NOMO-1 treated with DMSO at 0.1 percent for 48 hours (cell line): ENCODE measurements around the gene PRRX1.

Source experiments
- DNase-seq: peaks from one replicate; lab custom pipeline; 2025; ENCODE audit not compliant: unreplicated experiment; lab: John Stamatoyannopoulos, UW

The PRRX1 gene

DNA sequence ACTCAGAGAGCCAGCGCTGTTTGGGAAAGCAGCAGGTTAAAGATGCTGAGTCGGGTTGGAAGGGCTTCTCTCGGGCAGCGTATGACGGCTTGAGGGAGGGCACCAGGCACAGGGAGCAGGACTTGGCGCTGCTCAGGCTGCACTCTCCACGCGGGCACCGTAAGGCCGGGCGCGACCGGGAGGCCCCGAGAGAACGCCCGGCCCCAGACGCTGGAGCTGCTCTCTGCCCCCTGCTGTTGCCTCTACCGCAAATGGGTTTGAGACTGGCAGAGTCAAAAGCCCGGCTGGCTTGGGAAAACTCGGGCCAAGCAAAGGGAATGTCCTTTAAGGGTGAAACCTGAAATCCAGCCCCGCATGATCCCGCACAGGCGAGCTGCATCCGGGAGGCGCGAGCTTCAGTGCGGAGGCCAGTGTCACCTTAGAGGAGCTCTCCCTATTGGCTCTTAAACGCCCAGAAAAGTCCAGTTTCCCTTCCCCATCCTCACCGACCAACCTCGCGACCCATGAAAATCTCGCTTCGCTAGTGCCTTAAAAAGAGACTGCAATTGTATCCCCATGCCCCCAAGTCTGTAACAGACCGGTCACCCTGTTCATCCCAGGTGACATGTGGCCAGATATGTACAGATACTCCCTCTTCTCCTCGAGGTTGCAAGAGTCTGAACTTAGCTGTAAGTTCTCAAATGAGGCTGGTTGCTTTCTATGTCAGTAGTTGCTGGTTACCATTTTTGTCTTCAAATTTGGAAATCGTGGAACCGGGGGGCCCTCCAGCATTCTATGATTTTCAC lies 1.1 kb downstream of the PRRX1 start:
- no peak for DNase-seq

DNA sequence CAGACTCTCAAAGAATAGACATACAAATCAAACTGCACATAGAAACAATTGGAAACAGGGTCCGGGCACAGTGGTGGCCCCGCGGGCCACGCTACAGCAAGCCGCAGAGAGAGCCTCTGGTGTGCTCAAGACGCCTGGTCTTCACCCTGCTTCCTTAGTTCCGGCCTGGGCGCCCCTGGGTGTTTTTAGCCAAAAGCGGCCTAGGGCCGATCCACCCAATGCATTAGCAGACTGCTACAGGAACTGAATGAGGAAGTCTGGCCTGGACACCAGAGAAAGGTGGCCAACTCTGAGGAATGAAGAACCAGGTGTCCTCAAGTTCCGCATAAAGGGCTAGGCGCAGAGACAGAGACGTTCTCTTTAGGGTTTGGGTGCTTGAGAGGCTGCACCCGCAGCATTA lies 1.7 kb downstream of the PRRX1 start:
- no peak for DNase-seq

DNA sequence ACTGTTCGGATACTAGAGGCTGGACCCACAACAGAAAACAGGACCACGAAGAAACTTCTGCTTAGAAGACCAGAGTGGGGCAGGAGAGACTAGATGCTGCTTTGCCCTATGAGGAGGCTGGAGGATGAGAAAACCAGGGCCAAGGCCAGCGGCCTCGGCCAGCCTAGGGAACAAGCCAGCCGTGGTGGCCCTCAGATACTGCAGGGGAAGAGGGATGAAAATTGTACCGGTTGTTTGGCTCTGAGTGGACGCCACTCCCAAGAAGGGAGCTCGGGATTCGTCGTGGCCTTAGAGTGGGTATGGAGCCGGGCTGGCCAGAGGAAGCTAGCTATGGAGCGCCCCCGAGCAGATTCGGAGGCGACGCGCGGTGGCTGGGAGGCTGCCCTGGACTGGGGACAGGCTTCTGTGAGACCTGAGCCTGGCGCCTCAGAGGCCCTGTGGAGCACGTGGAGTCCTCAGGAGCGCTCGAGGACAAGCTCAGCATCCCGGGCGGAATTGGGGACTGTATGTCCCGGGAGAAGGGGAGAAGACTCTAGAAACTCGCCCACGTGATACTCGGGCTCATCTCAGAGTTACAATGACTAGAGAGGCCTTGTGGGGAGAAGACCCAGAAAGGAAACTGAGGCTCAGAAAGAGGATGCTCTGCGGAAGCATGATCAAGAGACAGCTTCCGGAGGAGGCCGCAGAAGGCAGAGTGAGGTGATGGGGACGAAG lies 2.8 kb downstream of the PRRX1 start:
- DNase-seq: no peak

DNA sequence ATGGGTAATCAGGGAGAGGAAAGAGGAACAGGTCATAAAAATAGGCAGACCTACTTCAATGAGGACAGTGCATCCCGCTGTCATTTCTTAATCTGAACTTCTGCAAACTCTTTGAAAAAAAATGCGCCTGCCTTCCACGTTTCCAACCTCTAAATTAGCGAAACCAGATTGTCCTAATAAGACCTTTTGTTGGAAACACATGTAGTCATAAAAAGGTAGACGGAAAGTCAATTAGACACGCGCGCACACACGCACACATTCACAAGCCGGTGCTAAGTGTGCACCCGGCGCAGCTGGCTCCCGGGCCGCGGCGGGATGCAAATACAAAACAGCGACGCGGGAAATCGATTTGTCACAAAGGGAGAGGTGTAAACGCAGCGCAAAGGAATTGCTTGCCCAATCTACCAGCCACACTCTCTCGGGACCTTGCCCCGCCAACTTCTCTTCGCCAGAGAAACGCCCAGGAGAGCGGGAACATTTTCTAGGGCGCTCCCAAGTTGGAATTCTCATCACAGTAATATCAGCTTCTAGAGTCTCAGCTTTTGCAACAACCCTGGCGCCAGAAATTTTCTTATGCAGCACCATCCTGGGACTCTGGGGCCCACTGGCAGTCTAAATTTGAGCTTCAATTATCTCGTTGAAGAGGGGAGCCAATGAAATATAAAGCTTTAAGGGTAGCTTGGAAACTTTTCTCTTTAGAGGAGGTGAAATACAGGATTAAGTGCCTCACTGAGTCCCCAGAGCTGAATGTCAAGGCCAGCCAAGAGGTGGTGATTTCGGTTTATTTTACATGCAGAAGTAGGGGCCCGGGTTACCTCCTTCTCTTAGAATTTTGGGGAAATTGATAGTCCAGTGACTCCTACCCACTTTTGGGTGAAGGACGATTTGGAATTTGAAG lies 4.5 kb downstream of the PRRX1 start:
- peak; percentile 33 for DNase-seq

DNA sequence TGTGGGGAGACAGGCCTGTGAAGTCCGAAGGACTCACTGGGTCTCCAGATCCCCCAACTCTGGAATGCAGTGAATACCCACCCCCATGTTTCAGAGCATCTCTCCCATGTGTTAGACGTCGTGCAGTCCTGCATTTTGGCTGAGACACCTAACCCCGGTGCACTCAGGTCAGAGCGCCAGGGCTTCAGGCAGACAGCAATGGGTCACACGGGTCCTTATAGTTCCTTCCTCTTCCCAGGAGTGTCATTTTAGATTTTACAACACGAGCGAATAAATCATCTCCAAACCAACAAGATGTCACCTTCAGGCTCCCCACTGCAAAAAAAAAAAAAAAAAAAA lies 5.1 kb downstream of the PRRX1 start:
- no peak for DNase-seq

DNA sequence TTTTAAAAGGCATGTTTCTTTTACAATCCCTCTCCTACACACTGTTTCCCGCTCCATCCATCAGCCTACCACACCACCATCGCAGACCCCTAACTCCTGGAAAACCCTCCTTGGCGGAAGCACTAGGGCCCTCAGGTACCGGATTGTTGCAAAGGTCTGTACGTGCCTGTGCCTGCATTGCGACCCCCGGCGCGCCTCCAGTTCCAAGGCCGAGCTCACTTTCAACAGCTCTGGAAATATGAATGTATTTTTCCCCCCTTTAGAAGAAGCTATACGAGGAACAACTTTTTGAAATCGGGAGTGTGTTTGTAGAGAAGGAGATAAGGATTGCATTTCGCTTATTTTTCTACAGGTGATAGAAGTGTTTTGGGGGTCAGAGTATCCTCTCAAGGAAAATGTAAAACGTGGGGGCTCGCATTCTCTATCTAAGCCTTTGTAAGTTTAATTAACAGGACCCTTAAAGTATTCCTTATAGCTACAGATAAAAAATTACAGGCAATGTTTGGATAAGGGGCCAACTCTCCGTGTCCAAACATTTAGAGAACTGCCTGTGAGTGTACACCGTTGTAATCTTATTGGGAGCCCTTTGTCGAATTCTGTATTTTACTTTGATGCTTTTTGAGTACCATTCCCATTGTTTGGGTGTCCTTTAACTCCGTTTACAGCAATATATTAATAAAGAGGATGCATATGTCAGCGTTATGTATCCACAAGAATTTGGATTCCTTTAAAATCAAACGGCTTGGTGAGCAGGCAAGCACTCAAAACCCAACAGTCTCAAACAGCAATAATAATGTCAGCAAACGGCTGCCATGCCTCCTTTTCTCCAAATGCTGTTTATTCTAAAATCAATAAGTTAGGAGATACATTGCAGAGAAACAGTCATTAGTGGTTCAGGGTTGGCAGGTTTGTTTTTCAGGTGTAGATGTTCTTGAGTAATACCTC lies 5.9 kb downstream of the PRRX1 start:
- DNase-seq: no peak

DNA sequence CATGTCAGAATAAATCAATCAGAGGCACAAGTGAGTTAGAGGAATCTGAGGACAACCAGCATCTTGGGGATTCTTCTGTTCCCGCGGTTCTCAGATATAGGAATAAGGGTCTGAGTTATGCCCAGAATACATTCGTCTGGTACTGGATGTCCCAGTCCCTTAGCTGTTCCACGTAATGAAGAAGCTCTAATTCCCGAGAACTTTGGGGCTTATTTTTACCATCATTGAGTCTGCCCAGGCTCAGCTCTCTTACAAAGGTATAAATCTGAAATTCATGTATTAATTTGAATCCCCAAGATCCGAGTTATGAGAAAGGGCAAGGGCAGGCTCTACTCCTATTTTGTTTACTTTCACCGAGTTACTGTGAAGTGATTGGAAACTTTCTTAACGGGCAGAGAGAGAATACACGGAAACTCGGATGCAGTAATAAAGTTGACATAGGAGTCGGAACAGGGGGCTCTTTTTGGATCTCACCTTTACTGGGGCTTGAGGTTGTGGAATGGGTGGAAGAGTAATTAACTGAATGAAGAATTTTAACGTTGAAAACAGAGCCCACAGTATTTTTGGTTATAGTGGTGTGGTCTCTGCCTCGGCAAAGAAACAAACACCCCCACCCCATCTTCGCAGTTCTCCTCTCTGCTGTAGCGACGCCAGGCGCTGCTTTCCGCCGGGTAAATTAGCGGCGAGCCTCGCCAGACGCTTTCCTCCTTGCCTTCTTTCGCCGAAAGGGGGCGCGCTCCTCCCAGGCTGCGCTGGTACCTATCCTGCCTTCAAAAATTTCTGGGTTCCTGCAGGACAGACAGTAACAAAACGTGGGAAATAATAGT lies 7.1 kb downstream of the PRRX1 start:
- DNase-seq: no peak

DNA sequence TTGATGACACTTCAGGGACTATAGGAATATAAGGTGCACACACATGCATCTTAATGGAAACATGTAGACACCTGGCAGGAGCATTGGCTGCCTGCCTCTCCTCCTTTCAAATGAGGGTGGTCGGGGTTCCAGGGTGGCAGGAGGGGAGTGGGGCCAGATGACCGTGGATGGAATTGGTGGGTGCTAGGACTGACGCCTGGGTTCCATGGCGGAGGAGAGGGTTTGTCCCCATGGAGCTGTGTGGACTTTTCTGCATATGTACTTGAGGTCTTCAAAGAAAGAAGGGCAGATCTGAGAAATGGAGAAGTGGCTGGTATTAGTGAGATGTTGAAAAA lies 7.7 kb downstream of the PRRX1 start:
- DNase-seq: no peak

DNA sequence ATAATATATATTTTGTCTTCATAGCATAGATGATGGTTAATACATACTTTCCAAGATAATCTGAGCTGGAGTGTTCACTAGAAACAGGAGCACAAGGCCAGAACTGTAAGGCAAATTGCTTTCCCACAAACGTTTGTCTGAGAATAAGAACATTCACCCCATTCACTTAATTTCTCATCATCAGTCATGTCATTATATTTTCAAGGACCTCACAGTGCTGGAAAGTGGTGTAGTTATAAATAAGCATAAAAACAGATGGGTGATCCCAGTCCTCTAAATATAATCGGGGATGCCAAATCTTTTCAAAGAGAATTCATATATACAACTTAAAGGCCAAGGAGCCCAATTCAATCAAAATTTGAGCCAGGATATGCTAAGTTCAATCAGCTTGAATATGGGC lies 8.4 kb downstream of the PRRX1 start:
- DNase-seq: no peak

DNA sequence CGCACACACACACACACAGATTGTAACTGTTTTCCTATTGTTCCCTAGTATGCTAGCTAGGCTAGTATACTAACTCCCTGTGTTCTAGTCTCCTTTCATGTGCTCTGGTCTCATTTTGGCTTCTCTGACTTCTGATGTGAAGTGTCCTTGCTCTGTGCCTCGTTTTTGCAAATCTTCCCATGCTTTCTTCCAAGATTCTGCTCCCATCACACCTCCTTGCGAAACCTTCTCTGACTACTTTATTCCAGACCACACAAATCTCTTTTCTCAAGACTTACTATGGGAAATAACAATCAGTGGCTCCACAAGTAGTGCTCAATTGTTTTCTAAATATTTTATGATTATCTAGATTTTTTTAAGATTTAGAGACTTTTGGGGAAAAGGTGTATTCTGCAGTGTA lies 10.3 kb downstream of the PRRX1 start:
- DNase-seq: no peak

DNA sequence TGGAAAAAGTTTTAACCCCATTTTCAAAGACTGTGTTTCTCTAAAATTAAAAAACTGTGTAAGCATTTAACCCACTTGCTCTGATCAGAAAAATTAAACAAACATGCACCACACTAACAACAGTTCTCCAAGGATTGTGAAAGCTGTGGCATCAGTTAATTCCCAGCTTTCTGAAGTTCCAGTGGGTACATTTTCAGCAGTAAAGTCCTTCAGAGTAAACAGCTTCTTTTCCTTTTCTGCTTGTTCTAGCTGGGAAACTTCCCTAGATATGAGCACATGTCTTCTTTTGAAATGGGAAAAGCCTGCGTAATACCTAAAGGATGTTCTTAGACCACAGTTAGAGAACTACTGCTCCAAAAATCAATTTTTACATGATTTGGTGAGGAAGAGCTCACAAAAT lies 11.1 kb downstream of the PRRX1 start:
- no peak for DNase-seq

DNA sequence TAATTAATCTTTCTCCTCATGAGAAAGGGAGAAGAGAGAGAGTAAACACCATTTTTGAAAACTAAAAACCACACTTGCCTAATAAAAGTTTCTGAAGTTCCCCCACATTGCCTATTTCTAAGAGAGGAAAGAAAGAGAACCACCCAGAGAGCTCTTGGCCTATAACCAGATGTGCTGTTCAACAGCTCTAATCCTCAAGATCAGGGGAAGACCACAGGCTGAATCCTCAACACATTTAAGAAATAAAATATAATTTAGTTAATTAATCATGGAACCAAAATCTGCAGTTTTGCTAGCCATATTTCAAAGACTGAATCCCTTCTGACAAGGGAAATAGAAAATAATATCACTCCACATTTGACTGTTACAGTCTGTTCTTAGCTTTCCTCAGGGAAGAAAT lies 11.9 kb downstream of the PRRX1 start:
- DNase-seq: no peak

DNA sequence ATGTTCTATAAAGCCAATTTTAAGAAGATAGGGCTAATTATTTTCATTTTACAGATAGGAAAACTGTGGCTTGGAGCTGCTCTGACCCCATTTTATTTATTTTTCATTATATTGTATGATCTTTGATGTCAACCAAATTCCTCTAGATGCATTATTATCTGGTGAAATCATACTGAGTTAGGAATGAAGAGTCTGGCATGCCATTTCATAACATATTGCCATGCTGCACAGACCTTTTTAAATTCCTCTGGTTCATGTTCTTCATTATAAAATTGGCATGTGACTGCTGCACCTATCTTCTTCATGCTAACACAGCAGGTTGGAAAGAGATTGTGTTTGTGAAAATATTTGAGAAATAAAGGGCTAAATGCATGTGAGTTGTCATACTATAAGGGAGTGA lies 12.7 kb downstream of the PRRX1 start:
- DNase-seq: no peak

DNA sequence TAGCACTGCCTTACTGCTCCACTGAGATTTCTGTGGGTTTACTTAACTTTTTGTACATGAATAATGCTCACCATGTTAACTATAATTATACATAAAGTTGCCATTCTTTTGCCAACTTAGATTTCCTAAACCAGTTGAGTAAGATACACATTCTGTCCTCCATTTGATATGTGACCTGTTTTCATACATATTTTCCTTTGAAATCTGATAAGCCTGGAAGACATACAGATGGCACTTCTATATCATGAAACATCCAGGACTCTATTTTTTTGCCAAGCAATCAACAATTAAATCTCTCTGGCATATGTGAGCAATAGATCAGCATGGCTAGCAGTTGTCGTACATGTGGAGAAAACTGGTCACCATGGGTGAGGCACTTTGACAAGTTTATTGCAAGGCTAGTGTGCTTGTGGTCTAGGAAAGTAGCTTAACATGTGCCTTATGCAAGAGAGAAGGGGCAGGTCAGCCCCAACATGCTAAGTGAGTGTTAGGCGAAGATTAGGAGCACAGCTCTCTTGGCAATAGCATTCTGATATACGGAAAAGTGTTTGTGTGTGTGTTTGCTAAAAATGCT lies 14.2 kb downstream of the PRRX1 start:
- DNase-seq: no peak

DNA sequence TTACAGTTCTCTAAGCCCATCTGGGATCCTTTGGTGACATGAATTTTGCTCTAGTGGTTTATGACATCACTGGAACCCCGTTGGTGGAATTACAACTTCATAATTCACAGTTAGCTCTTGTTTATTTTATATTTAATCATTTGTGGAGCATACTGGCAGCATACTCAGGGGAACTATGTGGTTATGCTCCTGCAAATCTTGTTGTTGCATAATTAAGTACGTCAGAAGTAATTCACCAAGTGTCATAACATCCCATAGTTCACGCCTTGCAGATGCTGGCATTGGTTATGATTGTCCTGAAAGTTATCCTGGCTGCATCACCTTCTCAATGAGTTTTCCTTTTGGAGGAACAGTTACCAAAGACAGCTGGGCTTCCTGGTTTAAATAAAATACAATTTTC lies 16.5 kb downstream of the PRRX1 start:
- DNase-seq: no peak

DNA sequence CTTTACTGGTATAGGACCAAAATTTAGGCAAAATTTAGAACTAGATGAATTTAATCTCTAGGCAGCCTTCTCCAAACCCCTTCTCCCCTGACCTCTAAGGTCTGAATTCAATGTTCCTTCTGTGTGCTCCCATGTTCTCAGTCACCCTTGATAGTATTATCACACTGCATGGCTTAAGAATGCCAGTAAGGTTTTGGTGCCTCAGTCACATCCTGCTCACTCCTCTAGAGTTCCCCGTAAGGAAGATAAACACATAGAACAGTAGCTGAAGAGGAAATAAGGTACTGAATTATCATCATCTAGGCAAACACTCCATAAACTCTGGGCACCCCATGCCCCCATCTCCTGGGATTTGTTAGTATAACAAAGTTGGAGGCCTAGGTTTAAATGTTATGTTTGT lies 18.2 kb downstream of the PRRX1 start:
- no peak for DNase-seq

DNA sequence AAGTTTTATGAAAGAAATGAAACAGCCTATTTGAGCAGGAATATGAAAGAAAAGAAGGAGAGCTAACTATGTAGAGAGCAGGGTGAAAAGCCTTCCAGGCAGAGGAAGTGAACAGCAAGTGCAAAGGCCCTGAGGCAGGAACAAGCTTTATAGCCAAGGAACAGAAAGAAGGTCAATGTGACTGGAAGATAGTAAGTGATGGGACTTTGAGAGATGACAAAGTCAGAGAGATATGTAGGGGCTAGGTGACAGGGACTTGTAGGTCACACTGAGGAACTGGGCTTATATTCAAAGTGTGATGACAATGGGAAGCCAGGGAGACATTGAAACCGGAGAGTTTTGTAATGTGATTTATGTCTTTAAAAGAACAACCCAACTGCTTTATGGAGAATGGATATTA lies 18.9 kb downstream of the PRRX1 start:
- DNase-seq: peak; percentile 15

DNA sequence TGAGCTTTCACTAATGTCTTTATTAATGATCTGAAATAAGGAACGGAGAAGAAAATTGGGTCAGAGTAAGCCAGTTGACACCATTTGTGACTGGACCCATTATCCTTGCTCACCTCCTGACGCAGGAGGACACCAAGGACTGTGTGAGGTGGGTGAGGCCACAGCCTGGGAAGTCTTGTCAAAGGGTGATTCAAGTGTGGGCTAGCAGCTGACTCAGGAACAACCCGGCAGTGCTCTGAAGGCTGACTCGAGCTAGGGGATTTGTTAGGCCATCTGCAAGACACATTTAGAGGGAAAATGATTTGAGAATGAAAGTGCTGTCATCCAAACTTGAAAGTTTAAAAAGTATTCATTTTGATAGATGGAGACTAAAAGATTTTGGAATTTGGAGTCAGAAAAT lies 21.2 kb downstream of the PRRX1 start:
- DNase-seq: no peak

DNA sequence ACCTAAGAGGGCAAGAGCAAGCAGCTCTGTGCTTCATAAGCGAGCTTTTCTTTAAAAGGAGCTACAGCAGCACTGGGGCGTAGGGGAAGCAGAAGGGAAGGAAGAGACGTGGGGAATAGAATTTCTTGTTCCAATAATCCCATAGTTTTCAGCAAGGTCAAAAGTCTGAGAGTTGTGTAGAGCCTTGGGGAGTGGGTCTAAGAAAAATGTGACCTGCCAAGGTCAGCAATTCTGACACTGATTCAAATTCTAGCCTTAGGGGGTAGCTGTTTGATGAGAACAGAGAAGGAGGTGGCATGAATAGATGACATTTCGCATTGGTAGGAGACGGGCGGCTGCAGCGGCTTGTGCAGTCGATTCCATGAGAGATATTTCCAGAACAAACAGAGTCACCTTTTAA lies 22.4 kb downstream of the PRRX1 start:
- no peak for DNase-seq

DNA sequence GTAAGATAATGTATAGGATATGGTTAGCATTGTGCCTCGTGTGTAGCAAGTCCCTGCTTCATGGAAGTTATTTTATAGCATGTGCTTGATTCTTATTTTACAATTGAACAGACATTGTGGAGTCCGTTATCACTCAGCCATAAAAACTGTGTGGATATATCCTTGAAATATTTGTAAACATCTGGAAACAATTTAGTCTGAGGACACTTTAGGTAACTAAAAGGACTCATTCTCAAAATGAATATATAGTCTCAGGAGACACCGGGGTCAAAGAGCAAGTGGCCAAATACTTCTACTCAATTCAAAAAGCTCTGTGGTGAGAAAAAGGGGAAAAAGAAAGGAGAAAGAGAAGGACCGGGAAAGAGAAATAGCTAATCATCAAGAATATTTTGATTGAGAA lies 23.7 kb downstream of the PRRX1 start:
- no peak for DNase-seq
